Fibroblast of lung (primary cell): Measurements from ENCODE around the gene CDYL2.

Experiments used
- CTCF ChIP-seq, 2 donors: IDR thresholded peaks in 1 of 2; conservative IDR thresholded peaks in 1 of 2; 1 replicate in 1 of 2; 2 replicates in 1 of 2; pipeline ENCODE4 v1.5.1; 2011 to 2012; ENCODE audit warnings: low read length in 2 of 2, control low read depth in 1 of 2, inconsistent platforms in 1 of 2, low read depth in 1 of 2, mild to moderate bottlenecking in 1 of 2
- EZH2 ChIP-seq: IDR thresholded peaks from 2 replicates; pipeline ENCODE4 v1.5.1; 2012; ENCODE audit warnings: low read length, control low read depth, mild to moderate bottlenecking; ENCODE audit errors: missing control alignments

- peak in 1 of 2 donors; percentile 16 for TF ChIP-seq CTCF (conservative IDR thresholded peaks at IDR 0.05 in 1 of 2, IDR thresholded peaks at IDR 0.05 in 1 of 2; ENCODE audit: low read depth in 1 of 2, low read length in 2 of 2)
- TF ChIP-seq EZH2 = no peak
Measured at GRCh38 chr16:80614908-80615671, 189.3 kb downstream of the CDYL2 start.
